GM19395 (cell line): ENCODE results near the gene SLC30A2.

Experiments used
- ATAC-seq: cut with Tn5 transposase; IDR thresholded peaks from one replicate; pipeline ENCODE4 v1.9.1; 2021; ENCODE audit warnings: mild to moderate bottlenecking, moderate library complexity; ENCODE audit not compliant: unreplicated experiment

Gene SLC30A2

GRCh38 chr1:26025060-26025459, 20.9 kb downstream of the SLC30A2 start:
- ATAC-seq, result no peak

DNA sequence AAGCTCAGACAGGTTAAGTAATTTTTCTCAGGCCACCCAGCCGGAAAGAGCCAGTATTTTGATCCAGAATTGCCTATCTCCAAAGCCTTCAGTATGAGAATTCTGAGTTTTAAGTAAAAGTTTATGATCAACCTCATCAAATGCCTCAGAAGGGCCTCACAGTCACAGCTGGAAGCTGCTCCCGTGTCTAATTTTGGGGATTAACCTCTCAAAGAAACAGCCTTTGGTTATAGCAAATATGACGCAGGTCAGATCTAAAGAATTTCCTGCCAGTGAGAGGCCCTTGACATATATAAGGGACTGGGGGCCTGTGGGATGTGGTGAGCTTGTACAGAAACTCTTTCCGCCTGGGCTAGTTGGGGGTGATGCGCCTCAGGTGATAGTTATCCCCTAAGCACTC, 22.1 kb downstream of the SLC30A2 start:
- ATAC-seq, result no peak

DNA sequence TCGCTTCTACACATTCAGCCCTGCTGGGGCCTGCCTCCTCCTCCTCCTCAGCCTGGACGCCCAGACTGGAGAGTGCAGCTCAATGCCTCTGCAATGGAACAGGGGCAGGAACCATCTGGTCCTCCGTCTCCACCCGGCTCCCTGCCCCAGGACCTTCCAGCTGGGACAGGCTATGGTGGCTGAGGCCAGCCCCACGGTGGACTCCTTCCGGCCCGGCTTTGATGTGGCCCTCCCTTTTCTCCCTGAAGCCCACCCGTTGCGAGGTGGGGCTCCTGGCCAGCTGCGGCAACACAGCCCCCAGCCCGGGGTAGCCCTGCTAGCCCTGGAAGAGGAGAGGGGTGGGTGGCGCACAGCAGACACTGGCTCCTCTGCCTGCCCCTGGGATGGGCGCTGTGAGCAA, 22.9 kb downstream of the SLC30A2 start:
- no peak for ATAC-seq

DNA sequence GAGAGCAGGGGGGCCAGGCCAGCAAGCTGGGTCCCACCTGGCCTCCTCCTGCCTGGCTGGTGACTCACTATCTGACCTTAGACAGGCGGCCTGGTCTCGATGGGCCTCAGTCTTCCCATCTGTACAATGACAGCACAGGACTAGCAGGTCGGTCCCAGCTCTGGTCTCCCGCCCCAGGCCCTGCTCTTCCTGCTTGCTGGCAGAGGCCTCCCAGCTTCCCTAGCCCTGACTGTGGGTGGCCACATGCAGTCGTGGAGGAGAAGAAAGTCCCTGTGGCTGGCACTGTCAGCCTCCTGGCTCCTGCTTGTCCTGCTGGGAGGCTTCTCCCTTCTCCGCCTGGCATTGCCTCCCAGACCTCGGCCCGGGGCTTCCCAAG, 23.5 kb downstream of the SLC30A2 start:
- no peak for ATAC-seq

- no peak for ATAC-seq
Measured at GRCh38 chr1:26021647-26022403, 24.1 kb downstream of the SLC30A2 start, which contains the start of gene EXTL1. EXTL1 (plus strand) TSS chr1:26021775; CDS start chr1:26022647, 872 bp downstream.

GRCh38 chr1:26020941-26021646, 24.8 kb downstream of the SLC30A2 start:
- ATAC-seq, result no peak

GRCh38 chr1:26020330-26020768, 25.6 kb downstream of the SLC30A2 start:
- ATAC-seq, result no peak

DNA sequence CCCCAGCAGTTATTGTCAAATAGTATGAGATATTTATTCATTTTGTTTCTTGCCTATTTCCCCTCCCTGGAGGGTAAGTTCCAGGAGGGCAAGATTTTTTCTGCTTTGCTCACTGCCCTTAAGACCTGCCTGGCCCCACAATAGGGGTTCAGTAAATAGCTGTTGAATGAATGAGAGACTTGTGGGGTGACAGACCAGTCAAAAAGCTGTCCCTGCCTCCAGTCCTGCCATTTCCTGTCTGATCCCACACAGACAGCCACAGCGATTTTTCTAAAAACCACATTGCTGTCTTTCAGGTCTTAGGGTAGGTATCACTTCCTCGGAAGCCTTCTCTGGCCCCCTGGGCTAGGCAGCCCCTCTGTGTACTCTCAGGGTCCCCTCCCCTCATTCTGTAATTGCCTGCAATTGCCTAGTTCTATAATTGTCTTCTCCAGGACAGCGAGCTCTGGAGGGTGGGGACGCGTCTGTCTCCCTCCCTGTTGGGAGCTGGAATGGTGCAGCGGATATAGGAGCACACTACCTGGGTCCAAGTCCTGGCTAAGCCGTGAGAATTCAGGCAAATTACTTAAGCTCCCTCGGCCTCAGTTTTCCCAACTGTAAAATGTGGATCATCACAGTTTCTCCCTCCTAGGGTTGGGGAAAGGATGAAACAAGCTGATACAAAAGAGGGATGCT, 26.1 kb downstream of the SLC30A2 start:
- ATAC-seq, result no peak

GRCh38 chr1:26017606-26018005, 28.3 kb downstream of the SLC30A2 start:
- no peak for ATAC-seq

DNA sequence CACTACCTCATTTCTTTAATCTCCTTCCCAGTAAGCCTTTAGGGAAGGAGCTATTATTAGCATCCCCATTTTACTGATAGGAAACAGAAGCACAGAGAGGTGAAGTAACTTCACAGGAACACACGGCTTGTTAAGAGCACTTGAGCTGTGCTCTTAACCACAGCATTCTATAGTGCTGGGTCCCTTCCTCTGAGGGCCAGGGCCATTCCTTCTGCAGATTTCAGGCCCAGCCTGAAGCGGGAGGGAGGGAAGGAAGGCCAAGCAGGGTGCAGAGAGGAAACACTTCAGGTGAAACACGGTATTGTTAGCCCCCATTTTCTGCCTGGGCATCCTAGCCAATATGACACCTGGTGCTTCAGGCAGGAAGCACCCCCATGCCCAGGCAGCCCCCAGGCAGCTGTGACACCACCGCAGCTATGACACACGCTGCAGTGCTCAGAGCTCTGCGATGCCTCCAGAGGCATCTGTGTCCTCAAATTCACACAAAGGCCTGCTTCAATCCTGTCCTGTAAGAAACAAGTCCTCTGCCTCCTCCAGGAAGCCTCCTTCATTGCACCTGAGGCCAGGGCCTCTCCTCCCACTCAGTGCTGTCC, 28.9 kb downstream of the SLC30A2 start:
- ATAC-seq, result no peak

DNA sequence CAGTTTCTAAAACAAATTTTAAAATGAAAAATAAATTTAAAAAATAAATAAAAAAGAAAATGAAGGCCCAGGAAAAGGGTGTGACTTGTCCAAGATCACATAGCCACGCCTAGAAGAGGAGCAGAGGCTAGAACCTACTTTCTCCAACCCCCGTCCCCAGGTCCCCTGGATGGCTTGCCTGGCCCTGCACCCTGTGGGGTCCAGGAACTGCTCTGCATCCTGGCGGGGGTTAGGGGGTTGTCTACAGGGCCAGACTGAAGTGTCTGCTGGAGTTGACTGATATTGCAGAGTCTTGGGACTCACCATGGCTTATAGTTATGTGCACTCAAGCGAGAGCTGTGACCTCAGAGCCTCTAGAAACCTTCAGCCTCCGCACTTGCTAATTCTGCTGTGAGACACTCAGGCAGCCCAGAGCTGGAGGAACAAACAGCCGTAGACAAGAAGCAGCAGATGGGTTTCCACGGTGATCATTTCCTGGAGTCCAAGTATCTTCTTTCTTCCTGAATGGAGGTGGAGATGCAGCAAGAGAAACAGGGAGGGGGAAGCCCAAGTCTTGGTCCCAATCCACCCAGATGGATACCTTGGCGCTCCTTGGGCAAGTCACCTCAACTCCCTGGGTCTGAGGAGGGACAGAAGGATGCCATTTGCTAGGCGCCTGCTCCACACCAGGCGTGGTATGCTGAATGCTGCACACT, 29.5 kb downstream of the SLC30A2 start:
- ATAC-seq, result no peak

DNA sequence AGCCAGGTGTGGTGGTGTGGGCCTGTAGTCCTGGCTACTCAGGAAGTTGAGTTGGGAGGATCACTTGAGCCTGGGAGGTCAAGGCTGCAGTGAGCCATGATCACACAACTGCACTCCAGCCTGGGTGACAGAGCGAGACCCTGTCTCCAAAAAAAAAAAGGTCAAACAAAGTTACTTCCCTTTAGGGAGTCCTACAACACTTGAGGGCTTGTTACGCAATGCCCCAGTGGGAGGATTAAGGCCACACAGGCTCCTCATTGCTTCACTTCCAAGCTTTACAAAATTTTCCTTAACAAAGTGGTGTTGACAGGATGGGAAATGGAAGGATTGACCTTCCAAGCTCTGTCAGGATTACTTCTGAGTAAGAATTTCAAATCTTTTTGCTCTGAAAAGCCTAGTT, 30.6 kb downstream of the SLC30A2 start:
- no peak for ATAC-seq

GRCh38 chr1:26014179-26014578, 31.7 kb downstream of the SLC30A2 start:
- ATAC-seq, result no peak

- ATAC-seq, result no peak
Measured at GRCh38 chr1:26012864-26013263, 33.1 kb downstream of the SLC30A2 start.

DNA sequence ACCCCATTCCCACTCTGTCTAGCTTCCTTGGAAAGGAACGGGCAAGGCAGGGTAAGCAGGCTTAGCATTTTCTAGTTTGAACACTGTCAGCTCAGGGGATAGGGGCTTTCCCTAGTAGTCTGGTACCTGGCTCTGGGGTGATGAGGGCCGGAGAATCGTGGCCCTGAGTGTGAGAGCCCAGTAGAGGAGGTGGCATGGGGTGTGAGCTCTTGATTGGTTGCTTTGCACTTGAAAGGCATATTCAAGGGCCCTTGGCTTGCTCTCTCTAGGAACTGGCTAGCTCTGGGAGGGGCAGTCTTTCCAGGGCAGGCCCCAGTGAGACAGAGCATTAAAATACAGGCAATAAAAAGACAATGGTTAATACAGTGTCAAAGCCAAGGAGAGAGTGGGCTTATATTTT, 35.1 kb downstream of the SLC30A2 start:
- no peak for ATAC-seq

DNA sequence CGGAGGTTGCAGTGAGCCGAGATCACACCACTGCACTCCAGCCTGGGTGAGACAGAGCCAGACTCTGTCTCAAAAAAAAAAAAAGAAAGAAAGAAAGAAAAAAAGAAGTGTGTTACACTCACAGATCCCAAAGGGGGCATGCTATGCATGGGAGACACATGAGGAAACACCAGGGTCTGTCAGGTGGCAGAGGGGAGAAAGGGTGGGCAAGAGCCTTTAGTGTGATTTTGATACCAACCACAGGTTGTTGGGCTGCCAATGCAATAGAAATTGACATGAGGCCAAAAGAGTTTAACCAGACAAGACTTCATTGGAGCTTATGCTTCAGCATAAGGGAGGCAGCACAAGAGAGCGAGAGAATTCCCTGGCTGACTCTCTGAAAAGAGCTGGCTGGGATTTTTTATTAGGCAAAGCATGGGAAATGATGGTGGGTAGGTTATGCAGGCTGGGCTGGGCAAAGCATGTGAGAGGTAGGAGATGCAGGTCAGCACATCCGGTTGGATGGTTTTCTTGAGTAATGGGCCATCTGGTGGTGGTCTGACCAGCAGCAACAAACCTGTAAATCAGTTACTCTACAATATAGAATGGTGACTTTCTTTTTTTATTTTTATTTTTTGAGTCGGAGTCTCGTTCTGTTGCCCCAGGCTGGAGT, 36.0 kb downstream of the SLC30A2 start:
- no peak for ATAC-seq

DNA sequence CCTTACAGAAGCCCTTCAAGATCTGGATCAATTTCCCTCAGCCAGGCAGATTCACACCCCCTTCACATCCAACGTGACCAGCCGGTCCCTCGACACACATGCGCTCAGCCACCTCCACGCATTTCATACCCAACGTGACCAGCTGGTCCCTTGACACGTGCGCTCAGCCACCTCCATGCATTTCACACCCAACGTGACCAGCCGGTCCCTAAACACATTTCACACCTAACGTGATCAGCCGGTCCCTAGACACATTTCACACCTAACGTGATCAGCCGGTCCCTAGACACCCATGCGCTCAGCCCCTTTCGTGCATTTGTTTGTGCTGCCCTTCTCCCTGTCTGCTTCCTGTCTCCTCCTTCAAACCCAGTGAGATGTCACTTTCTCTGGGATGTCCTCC, 39.2 kb downstream of the SLC30A2 start:
- no peak for ATAC-seq

DNA sequence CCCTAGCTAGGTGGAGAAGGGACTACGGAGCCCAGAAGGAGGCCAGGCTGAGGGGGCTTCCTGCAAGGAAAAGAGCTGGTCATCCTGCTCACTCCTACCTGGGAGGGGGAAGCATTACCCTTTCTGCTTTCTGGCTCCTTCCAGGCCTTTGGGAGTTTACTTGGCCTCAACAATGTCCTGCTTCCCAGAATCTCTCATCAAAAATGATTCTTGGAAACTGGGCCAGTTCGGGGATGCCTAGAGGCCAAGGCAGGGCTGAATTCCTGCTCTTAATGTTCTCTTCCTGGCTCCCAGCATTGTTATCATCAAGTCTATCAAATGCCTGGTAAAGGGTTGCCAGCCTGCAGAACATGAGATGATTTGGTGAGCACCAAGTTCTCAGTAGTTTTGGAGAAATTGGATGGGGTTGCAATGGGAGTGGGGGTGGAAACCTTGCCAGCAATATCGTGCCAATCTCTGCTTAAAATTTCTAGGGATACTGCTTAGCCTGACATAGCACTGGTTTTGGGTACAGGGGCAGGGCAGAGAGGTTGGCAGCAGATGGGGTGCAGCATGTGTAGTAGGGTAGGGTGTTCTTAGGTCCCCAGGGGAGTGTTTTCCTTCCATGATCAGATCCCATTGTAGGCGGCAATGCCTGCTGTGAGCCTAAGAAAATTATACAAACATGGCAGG, 40.3 kb downstream of the SLC30A2 start:
- no peak for ATAC-seq

- ATAC-seq, result no peak
Measured at GRCh38 chr1:26003756-26004155, 42.2 kb downstream of the SLC30A2 start.

DNA sequence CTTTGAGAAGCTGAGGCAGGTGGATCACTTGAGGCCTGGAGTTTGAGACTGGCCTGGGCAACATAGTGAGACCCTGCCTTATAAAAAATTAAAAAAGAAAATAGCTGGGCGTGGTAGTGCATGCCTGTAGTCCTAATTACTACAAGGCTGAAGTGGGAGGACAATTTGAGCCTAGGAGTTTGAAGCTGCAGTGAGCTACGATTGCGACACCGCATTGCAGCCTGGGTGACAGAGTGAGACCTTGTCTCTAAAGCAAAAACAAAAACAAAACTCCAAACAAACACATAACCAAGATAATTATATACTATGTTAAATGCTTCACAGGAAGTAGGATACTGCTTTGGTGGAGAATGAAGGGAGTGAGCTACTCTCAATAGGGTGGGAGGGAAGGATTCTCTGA, 42.7 kb downstream of the SLC30A2 start:
- ATAC-seq, result no peak
